Smooth muscle cell (in vitro differentiated cells): ENCODE measurements around the gene HSBP1L1. TPM values are rescaled to one million over a fixed set of nuclear protein-coding genes. Genes with fewer than 3 reads are reported as not detected.

ENCODE experiments used
- DNase-seq: peaks from one replicate; lab custom pipeline; 2025; ENCODE audit not compliant: unreplicated experiment; lab: John Stamatoyannopoulos, UW
- H2AFZ ChIP-seq: fragments of 200-600 bp; sonication (generic); 2 replicates; pipeline ENCODE4 v1.6.0; 2016; ENCODE audit warnings: antibody characterized with exemption, low read depth, mild to moderate bottlenecking
- H3F3A ChIP-seq: fragments of 200-600 bp; sonication (generic); 2 replicates; pipeline ENCODE4 v1.6.0; 2017; ENCODE audit warnings: antibody characterized with exemption, low read depth
- H3K27ac ChIP-seq: fragments of 200-600 bp; sonication (generic); 2 replicates; pipeline ENCODE4 v1.5.1; 2016; ENCODE audit warnings: low read depth, mild to moderate bottlenecking
- H3K27me3 ChIP-seq: fragments of 200-600 bp; sonication (generic); 2 replicates; pipeline ENCODE4 v1.6.1; 2016; ENCODE audit warnings: low read depth, mild to moderate bottlenecking
- H3K36me3 ChIP-seq: fragments of 200-600 bp; sonication (generic); 2 replicates; pipeline ENCODE4 v1.5.1; 2016; ENCODE audit warnings: low read depth
- H3K4me1 ChIP-seq: fragments of 200-600 bp; sonication (generic); 2 replicates; pipeline ENCODE4 v1.5.1; 2016; ENCODE audit warnings: low read depth
- H3K4me2 ChIP-seq: fragments of 200-600 bp; sonication (generic); 2 replicates; pipeline ENCODE4 v1.6.0; 2016; ENCODE audit warnings: mild to moderate bottlenecking
- H3K4me3 ChIP-seq: fragments of 200-600 bp; sonication (generic); 2 replicates; pipeline ENCODE4 v1.5.1; 2016; ENCODE audit warnings: mild to moderate bottlenecking
- H3K79me2 ChIP-seq: fragments of 200-600 bp; sonication (generic); 2 replicates; pipeline ENCODE4 v1.6.0; 2016; ENCODE audit warnings: low read depth, mild to moderate bottlenecking
- H3K9ac ChIP-seq: fragments of 200-600 bp; sonication (generic); 2 replicates; pipeline ENCODE4 v1.6.0; 2016; ENCODE audit warnings: low read depth
- H3K9me3 ChIP-seq: fragments of 200-600 bp; sonication (generic); replicated peaks from 2 replicates; pipeline ENCODE4 v1.5.1; 2016; ENCODE audit warnings: low read depth
- H4K20me1 ChIP-seq: fragments of 200-600 bp; sonication (generic); 2 replicates; pipeline ENCODE4 v1.6.0; 2016; ENCODE audit warnings: low read depth
- CTCF ChIP-seq: fragments of 200-600 bp; sonication (generic); IDR thresholded peaks from 2 replicates; pipeline ENCODE4 v1.5.1; 2017; ENCODE audit warnings: borderline replicate concordance, mild to moderate bottlenecking, antibody characterized with exemption; ENCODE audit not compliant: insufficient read depth, poor library complexity, severe bottlenecking
- WGBS: methylation state at CpG from one replicate; pipeline ENCODE4 v1.1.7; 2016; ENCODE audit warnings: low lambda C conversion rate; 5-methylcytosine and 5-hydroxymethylcytosine counted together
- polyA plus RNA-seq: library from polyadenylated mRNA; unstranded; fragments of >200 nt; fragmentation: Nextera tagmentation; extraction: Ambion mirVana; gene quantifications from 2 replicates; pipeline ENCODE4 v1.2.1, GENCODE V29; 2016
- total RNA-seq: library from RNA; depleted of rRNA; stranded (reverse); fragments of >200 nt; gene quantifications from 2 replicates; pipeline ENCODE4 v1.2.3, GENCODE V29; 2014

HSBP1L1 gene
- total and polyA plus RNA-seq, 2 experiments from 2014 or later = 12.4 to 24.6 TPM

- whole genome bisulfite sequencing = 92% methylated on average over 2 of the region's 2 CpGs
- no peak overlapping the region for H3K27ac ChIP-seq
- H3K27me3 ChIP-seq = no peaks in the 10 kb centered on the region
- H2AFZ ChIP-seq = no peak overlapping the region
- no peak overlapping the region for H3K4me3 ChIP-seq
- peaks cover 74% of the 10 kb centered on the region for H3K79me2 ChIP-seq
- TF ChIP-seq CTCF = no peak
- H3K4me2 ChIP-seq = no peak overlapping the region
- H3K36me3 ChIP-seq = peaks cover 22% of the 10 kb centered on the region
- peaks cover 40% of the 10 kb centered on the region for H4K20me1 ChIP-seq
- peaks cover 4% of the 10 kb centered on the region for H3K4me1 ChIP-seq
- DNase-seq = no peak
- H3K9me3 ChIP-seq = peaks cover 14% of the 10 kb centered on the region
- H3K9ac ChIP-seq = no peak overlapping the region
- H3F3A ChIP-seq = no peaks in the 10 kb centered on the region
These were observed 34.3 kb upstream of the HSBP1L1 start for GRCh38 chr18:79930020-79930642.

- 98% methylated on average over 2 of the region's 2 CpGs for whole genome bisulfite sequencing
- Histone ChIP-seq H4K20me1 (peaks cover 29% of the 10 kb centered on the region), H3K27me3 (no peaks in the 10 kb centered on the region), H3F3A (no peaks in the 10 kb centered on the region), H3K4me2 (no peak overlapping the region), H3K9ac (no peak overlapping the region), H3K36me3 (peaks cover 22% of the 10 kb centered on the region), H3K4me1 (peaks cover 4% of the 10 kb centered on the region), H2AFZ (no peak overlapping the region), H3K27ac (no peak overlapping the region), H3K79me2 (peaks cover 86% of the 10 kb centered on the region), H3K4me3 (no peak overlapping the region), H3K9me3 (peaks cover 14% of the 10 kb centered on the region)
- DNase-seq = no peak
- no peak for TF ChIP-seq CTCF
These were observed 33.0 kb upstream of the HSBP1L1 start for GRCh38 chr18:79931475-79931874.

- WGBS = 76% methylated on average over 3 of the region's 3 CpGs
These were observed 31.5 kb upstream of the HSBP1L1 start for GRCh38 chr18:79932907-79933306.

More at GRCh38 chr18:79932907-79933306, 31.5 kb upstream of the HSBP1L1 start:
- H2AFZ ChIP-seq = no peak overlapping the region
- no peak for TF ChIP-seq CTCF
- peaks cover 14% of the 10 kb centered on the region for H3K9me3 ChIP-seq
- H4K20me1 ChIP-seq = peaks cover 30% of the 10 kb centered on the region
- H3K4me1 ChIP-seq = no peaks in the 10 kb centered on the region
- H3K36me3 ChIP-seq = peaks cover 22% of the 10 kb centered on the region
- no peak overlapping the region for H3K4me3 ChIP-seq
- H3K9ac ChIP-seq = no peak overlapping the region
- no peak overlapping the region for H3K4me2 ChIP-seq
- peaks cover 94% of the 10 kb centered on the region for H3K79me2 ChIP-seq
- DNase-seq = no peak
- H3K27ac ChIP-seq = no peak overlapping the region
- H3K27me3 ChIP-seq = no peaks in the 10 kb centered on the region
- no peaks in the 10 kb centered on the region for H3F3A ChIP-seq
